ENCODE results near the gene NCKAP5.

Gene NCKAP5

GRCh38 chr2:133568172-133568571 is at the start of gene NCKAP5:
NCKAP5 (minus strand) TSS chr2:133568463; CDS start chr2:133517526, 50,937 bp downstream.
- DNase-seq = no peak

GRCh38 chr2:133609664-133610063 is 41.4 kb upstream of the NCKAP5 start:
- DNase-seq = no peak

GRCh38 chr2:133608291-133608690 is 40.0 kb upstream of the NCKAP5 start:
- no peak for DNase-seq

GRCh38 chr2:133607679-133608078 is 39.4 kb upstream of the NCKAP5 start:
- no peak for DNase-seq

- DNase-seq = no peak
These were observed 38.4 kb upstream of the NCKAP5 start for GRCh38 chr2:133606616-133607015.

- DNase-seq = no peak
These were observed 37.5 kb upstream of the NCKAP5 start for GRCh38 chr2:133605766-133606137.

- no peak for DNase-seq
These were observed 36.9 kb upstream of the NCKAP5 start for GRCh38 chr2:133605011-133605765.

GRCh38 chr2:133603109-133603508 is 34.8 kb upstream of the NCKAP5 start:
- no peak for DNase-seq

- DNase-seq = no peak
These were observed 34.3 kb upstream of the NCKAP5 start for GRCh38 chr2:133602538-133602937.

- no peak for DNase-seq
These were observed 32.1 kb upstream of the NCKAP5 start for GRCh38 chr2:133600266-133600928.

GRCh38 chr2:133599811-133600210 is 31.5 kb upstream of the NCKAP5 start:
- DNase-seq = no peak

- no peak for DNase-seq
These were observed 31.0 kb upstream of the NCKAP5 start for GRCh38 chr2:133599211-133599803.

GRCh38 chr2:133598769-133599168 is 30.5 kb upstream of the NCKAP5 start:
- DNase-seq = no peak

GRCh38 chr2:133596701-133597393 is 28.6 kb upstream of the NCKAP5 start:
- no peak for DNase-seq

GRCh38 chr2:133591164-133591563 is 22.9 kb upstream of the NCKAP5 start:
- DNase-seq = no peak

- no peak for DNase-seq
These were observed 21.2 kb upstream of the NCKAP5 start for GRCh38 chr2:133589456-133589855.

GRCh38 chr2:133588144-133588543 is 19.9 kb upstream of the NCKAP5 start:
- DNase-seq = no peak

GRCh38 chr2:133586978-133587377 is 18.7 kb upstream of the NCKAP5 start:
- DNase-seq = no peak

GRCh38 chr2:133581010-133581760 is 12.9 kb upstream of the NCKAP5 start:
- DNase-seq = no peak

- no peak for DNase-seq
These were observed 11.0 kb upstream of the NCKAP5 start for GRCh38 chr2:133579274-133579673.

- no peak for DNase-seq
These were observed 8.5 kb upstream of the NCKAP5 start for GRCh38 chr2:133576714-133577113.

GRCh38 chr2:133574620-133575019 is 6.4 kb upstream of the NCKAP5 start:
- no peak for DNase-seq

- DNase-seq = no peak
These were observed 5.9 kb upstream of the NCKAP5 start for GRCh38 chr2:133574186-133574585.

All from activated CD4-positive, alpha-beta T cell treated with anti-CD3 and anti-CD28 coated beads for 48 hours (primary cell).